HG03135 (cell line): ENCODE results near the gene SLC22A31.

Source experiments
- ATAC-seq: cut with Tn5 transposase; IDR thresholded peaks from one replicate; pipeline ENCODE4 v1.9.1; 2021; ENCODE audit warnings: mild to moderate bottlenecking, moderate library complexity; ENCODE audit not compliant: unreplicated experiment

Gene SLC22A31

GRCh38 chr16:89179656-89180315 is 20.6 kb downstream of the SLC22A31 start:
- no peak for ATAC-seq

- ATAC-seq, result no peak
These were observed 21.2 kb downstream of the SLC22A31 start for GRCh38 chr16:89179148-89179484.

- no peak for ATAC-seq
These were observed 21.7 kb downstream of the SLC22A31 start for GRCh38 chr16:89178453-89179147.

GRCh38 chr16:89177501-89177900 is 22.8 kb downstream of the SLC22A31 start:
- no peak for ATAC-seq

- no peak for ATAC-seq
These were observed 23.6 kb downstream of the SLC22A31 start for GRCh38 chr16:89176717-89177116.

GRCh38 chr16:89176147-89176690 is 24.1 kb downstream of the SLC22A31 start:
- ATAC-seq, result no peak

GRCh38 chr16:89175280-89176146 is 24.8 kb downstream of the SLC22A31 start:
- ATAC-seq, result no peak

- no peak for ATAC-seq
These were observed 25.5 kb downstream of the SLC22A31 start for GRCh38 chr16:89174877-89175276.

GRCh38 chr16:89174055-89174827 is 26.1 kb downstream of the SLC22A31 start:
- no peak for ATAC-seq

GRCh38 chr16:89173174-89173921 is 27.0 kb downstream of the SLC22A31 start:
- no peak for ATAC-seq

GRCh38 chr16:89172528-89173173 is 27.7 kb downstream of the SLC22A31 start:
- no peak for ATAC-seq

- ATAC-seq, result no peak
These were observed 28.2 kb downstream of the SLC22A31 start for GRCh38 chr16:89172171-89172527.

- ATAC-seq, result peak; percentile 74
These were observed 28.8 kb downstream of the SLC22A31 start, which contains the start of gene CDH15 for GRCh38 chr16:89171216-89172170. Gene CDH15, plus strand, starts transcription at chr16:89171748. Its CDS starts 84 bp downstream, at chr16:89171832.

- ATAC-seq, result no peak
These were observed 29.8 kb downstream of the SLC22A31 start for GRCh38 chr16:89170346-89171215.

GRCh38 chr16:89169778-89170177 is 30.6 kb downstream of the SLC22A31 start:
- ATAC-seq, result no peak

GRCh38 chr16:89168381-89169189 is 31.8 kb downstream of the SLC22A31 start:
- ATAC-seq, result no peak
